Activated CD4-positive, alpha-beta T cell treated with anti-CD3 and anti-CD28 coated beads, Interleukin-2, amount 50 U/mL, for 1 hour (primary cell): ENCODE data around the gene FKBP2.

ENCODE experiments used
- DNase-seq: peaks from one replicate; pipeline ENCODE4 v3.0.0-alpha.2; 2020

Gene FKBP2

GRCh38 chr11:64286801-64287159, 45.9 kb downstream of the FKBP2 start:
- DNase-seq: no peak

- no peak for DNase-seq
These were observed 46.9 kb downstream of the FKBP2 start for GRCh38 chr11:64287676-64288352.

GRCh38 chr11:64288353-64288750, 47.5 kb downstream of the FKBP2 start:
- DNase-seq: no peak

GRCh38 chr11:64289002-64289564, 48.2 kb downstream of the FKBP2 start:
- no peak for DNase-seq

DNA sequence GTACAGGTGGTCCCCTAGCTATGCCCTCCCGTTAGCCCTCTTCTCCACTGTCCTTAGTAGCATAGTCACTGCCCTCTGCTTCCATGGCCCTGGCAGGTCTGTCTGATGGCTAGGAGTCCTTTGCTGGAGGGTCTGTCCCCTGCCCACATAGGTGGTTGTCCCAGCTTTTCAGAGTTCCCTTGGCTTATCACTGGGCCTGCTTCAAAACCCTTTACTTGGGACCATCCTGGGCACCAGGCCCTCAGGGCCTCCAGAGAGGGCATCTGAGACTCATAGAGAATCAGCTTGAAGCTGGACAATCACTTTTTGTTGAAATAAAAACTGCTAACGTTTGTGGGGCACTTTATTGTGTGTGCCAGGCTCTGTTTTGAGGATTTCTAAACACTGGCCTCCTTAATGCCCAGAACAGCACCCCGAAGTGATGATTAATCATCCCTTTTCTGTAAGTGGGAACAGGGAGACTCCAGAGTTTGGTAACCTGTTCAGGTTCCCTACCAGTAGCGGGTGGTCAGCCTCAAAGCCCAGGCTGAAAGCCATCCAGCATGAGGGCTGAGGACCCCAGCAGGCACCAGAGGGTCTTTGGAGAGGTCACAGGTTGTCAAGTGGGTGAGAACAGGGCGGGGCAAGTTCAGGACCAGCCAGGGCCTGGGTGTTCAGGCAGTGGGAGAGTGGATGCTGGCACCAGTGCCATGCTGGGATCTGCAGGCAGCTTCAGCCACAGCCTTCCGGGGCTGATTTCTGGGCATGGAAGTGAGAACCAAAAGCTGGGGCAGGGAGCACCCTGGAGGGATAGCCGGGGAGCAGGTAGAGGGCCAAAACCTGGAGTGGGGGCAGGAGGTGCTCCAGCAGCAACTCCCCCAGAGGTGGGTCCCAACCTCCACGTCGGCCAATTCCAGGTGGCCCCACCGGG, 49.7 kb downstream of the FKBP2 start:
- no peak for DNase-seq

- DNase-seq: no peak
These were observed 50.4 kb downstream of the FKBP2 start, which contains the start of gene KCNK4 for GRCh38 chr11:64291262-64291751. KCNK4 (plus strand) TSS chr11:64291302; CDS start chr11:64293019, 1,717 bp downstream.

- DNase-seq: no peak
These were observed 51.0 kb downstream of the FKBP2 start for GRCh38 chr11:64291752-64292459.

DNA sequence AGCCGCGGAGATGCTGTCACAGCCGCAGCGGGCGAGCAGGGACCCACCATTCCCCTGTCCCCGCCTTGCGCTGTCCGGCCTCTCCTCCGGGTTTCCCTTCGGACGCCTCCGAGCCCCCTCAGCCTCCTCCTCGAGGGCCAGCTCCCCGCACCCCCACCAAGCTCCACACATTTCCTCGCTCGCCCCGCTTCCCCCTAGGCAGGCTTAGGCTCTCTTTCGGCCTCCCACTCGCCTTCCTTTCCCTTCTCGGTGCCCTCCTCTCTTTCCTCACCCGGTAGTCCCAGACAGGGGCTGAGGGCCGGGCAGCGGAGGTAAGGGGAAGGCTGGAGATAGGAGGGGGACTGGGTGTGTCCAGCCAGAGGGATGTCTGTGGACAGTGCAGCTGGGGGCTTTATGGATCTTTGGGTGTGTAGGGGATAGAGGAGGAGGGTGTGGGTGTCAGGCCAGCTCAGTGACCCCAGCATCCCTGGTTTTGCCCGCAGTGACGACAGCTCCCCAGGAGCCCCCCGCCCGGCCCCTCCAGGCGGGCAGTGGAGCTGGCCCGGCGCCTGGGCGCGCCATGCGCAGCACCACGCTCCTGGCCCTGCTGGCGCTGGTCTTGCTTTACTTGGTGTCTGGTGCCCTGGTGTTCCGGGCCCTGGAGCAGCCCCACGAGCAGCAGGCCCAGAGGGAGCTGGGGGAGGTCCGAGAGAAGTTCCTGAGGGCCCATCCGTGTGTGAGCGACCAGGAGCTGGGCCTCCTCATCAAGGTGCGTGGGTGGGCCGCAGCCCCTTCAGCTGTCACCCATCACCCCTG, 51.8 kb downstream of the FKBP2 start:
- DNase-seq: no peak
